ENCODE measurements around the gene ITGB4. TPM values are rescaled to one million over a fixed set of nuclear protein-coding genes. Genes with fewer than 3 reads are reported as not detected.

ITGB4 gene
- total RNA-seq, 1 experiment from 2014 or later, result 568 TPM

DNA sequence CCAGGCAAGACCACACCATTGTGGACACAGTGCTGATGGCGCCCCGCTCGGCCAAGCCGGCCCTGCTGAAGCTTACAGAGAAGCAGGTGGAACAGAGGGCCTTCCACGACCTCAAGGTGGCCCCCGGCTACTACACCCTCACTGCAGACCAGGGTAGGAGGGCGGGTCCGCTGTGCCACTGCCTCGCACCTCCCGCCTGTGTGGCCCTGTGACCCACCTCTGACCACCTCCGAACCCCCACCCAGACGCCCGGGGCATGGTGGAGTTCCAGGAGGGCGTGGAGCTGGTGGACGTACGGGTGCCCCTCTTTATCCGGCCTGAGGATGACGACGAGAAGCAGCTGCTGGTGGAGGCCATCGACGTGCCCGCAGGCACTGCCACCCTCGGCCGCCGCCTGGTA, 21.1 kb downstream of the ITGB4 start:
- ChIA-PET RAD21 (ENCODE audit: low non-redundant PET in 1 of 2, low total read pairs in 2 of 2, uncharacterized antibody in 2 of 2, unreplicated experiment in 2 of 2) (no interaction called here), CTCF (no interaction called here), POLR2A (interaction anchor here (1.0 kb wide), 1 partner anchor 9 kb away, joined by 3 read pairs; no protein-coding TSS in a partner anchor)
- DNase-seq (ENCODE audit: low read depth, low spot score) (no peak), ATAC-seq (0 out of 2 replicates have a peak, but pooled peaks have one; percentile 3)
- no peaks in the 10 kb centered on the region for H3K9me3 ChIP-seq (ENCODE audit: control insufficient read depth in 1 of 2, insufficient read depth in 1 of 2, low read depth in 1 of 2, low read length in 2 of 2)
- no peaks in the 10 kb centered on the region for H3K27me3 ChIP-seq (ENCODE audit: insufficient read depth, low read length)
- H3K27ac ChIP-seq (ENCODE audit: low read depth, low read length), result no peak overlapping the region
- H3K79me2 ChIP-seq (ENCODE audit: insufficient read depth, low read length), result no peaks in the 10 kb centered on the region; the same call in 1 of the 2 replicates
- no peaks in the 10 kb centered on the region for H4K20me1 ChIP-seq (ENCODE audit: insufficient read depth)
- H3K9ac ChIP-seq (ENCODE audit: low read length), result no peak overlapping the region
- no peak overlapping the region for H2AFZ ChIP-seq (ENCODE audit: low read depth, low read length, poor library complexity, severe bottlenecking)
- intact Hi-C loops (cut with micrococcal nuclease), result loop anchor here (10.0 kb wide), 1 partner anchor 228 kb away; the partner anchor contains the start of genes CASKIN2 and TSEN54
- H3K4me2 ChIP-seq (ENCODE audit: low read length), result no peak overlapping the region
- BruUV-seq (replicated peaks), result no TSS peak
- H3K4me3 ChIP-seq (replicated peaks in 1 of 2; ENCODE audit: low read depth in 1 of 2, low read length in 2 of 2), result no peak overlapping the region
- H3K4me1 ChIP-seq (ENCODE audit: control insufficient read depth in 1 of 2, insufficient read depth in 2 of 2, low read length in 2 of 2), result no peaks in the 10 kb centered on the region
- TF ChIP-seq EZH2phosphoT487 (IDR thresholded peaks at IDR 0.05; ENCODE audit: borderline replicate concordance), result no peak
- TF ChIP-seq SRF (IDR thresholded peaks at IDR 0.05; ENCODE audit: low read depth), result no peak
- no peak for TF ChIP-seq ELF1 (IDR thresholded peaks at IDR 0.05; ENCODE audit: borderline replicate concordance, low read depth)
- TF ChIP-seq REST (IDR thresholded peaks at IDR 0.05; ENCODE audit: low read depth), result no peak
- TF ChIP-seq POLR2AphosphoS5 (IDR thresholded peaks at IDR 0.05; ENCODE audit: low read depth, low read length), result no peak
- no peak for TF ChIP-seq SIN3A (IDR thresholded peaks at IDR 0.05; ENCODE audit: low read depth)
- TF ChIP-seq, protein P1, sequence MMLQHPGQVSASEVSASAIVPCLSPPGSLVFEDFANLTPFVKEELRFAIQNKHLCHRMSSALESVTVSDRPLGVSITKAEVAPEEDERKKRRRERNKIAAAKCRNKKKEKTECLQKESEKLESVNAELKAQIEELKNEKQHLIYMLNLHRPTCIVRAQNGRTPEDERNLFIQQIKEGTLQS (IDR thresholded peaks at IDR 0.05), result no peak
- no peaks in the 10 kb centered on the region for H3K9me2 ChIP-seq (ENCODE audit: insufficient read depth)
- H3K36me3 ChIP-seq (ENCODE audit: control insufficient read depth in 1 of 2, insufficient read depth in 2 of 2, low read length in 2 of 2), result peaks cover 23 to 68% of the 10 kb centered on the region in 2 experiments; a peak in 3 of 4 replicates
